Adipocyte (in vitro differentiated cells): ENCODE measurements around the gene GPR155.
A peak's percentile ranks its signal among the peaks of the same experiment; 100 is the strongest.
"Not testable (repeated sequence)": the region's sequence is repeated elsewhere in the genome, so short reads cannot be mapped to it uniquely, and the experiment has no call there.

Experiments
- DNase-seq: peaks from one replicate; pipeline ENCODE4 v3.0.0-alpha.2; 2015; ENCODE audit warnings: low read depth
- H3K27me3 ChIP-seq: replicated peaks from 2 replicates; pipeline ENCODE4 v1.7.0; 2013; ENCODE audit warnings: mild to moderate bottlenecking, low read length, moderate library complexity; ENCODE audit not compliant: control insufficient read depth, insufficient read depth
- H3K36me3 ChIP-seq: 2 replicates; pipeline ENCODE4 v1.7.0; 2013; ENCODE audit warnings: low read length, mild to moderate bottlenecking, moderate library complexity; ENCODE audit not compliant: control insufficient read depth, insufficient read depth, severe bottlenecking
- H3K4me1 ChIP-seq: 2 replicates; pipeline ENCODE4 v1.7.0; 2013; ENCODE audit warnings: mild to moderate bottlenecking, low read length, moderate library complexity; ENCODE audit not compliant: control insufficient read depth, insufficient read depth
- H3K4me3 ChIP-seq: 2 replicates; pipeline ENCODE4 v1.7.0; 2013; ENCODE audit warnings: mild to moderate bottlenecking, low read length, moderate library complexity
- H3K9ac ChIP-seq: 2 replicates; pipeline ENCODE4 v1.7.0; 2013; ENCODE audit warnings: mild to moderate bottlenecking, low read length, moderate library complexity
- H3K9me3 ChIP-seq: 2 replicates; pipeline ENCODE4 v1.7.0; 2013; ENCODE audit warnings: mild to moderate bottlenecking, low read length, moderate library complexity; ENCODE audit not compliant: control insufficient read depth

Gene GPR155

DNA sequence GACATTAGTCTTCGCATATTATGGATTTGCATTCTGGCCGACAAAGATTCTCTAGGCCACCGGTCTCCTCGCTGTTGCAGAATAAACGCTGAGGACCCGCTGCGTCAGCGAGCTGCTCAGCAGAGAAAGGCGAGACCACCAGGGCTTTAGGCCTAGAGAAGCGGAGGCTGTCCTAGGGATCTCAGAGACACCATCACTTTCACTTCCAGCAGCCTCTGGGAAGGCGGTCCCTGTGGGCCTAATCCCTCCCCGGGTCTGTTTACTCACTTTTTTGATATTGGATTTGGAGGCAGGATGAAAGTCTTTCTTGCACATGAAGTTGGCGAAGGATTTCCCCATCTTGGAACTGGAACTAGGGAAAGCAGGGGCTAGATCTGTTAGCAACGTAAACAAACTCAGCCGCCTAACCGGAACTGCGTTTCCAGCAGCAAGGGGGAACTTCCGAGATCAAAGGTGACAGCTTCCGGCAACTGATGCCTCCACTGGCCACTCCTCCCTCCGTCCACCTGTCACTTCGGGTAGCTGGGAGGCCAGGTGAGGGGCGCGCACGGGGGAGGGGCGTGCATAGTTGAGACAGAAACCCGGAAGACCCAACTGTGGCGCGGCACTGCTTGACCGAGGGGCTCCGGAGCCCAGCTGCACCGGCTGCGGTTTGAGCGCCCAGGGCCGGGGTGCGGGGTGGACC lies 91.4 kb downstream of the GPR155 start, which contains the start of gene SCRN3:
TSS of gene SCRN3 (plus strand) at position 447 of the 685 bp plus-strand sequence. CDS start 2,554 bp downstream, outside the sequence.
- no peaks in the 10 kb centered on the region for H3K9me3 ChIP-seq
- DNase-seq: peak; percentile 86
- H3K27me3 ChIP-seq: no peaks in the 10 kb centered on the region
- peak within 1 kb of the TSS; percentile 99 for H3K4me3 ChIP-seq
- H3K9ac ChIP-seq: peak within 1 kb of the TSS; percentile 95
- peaks cover 2% of the 10 kb centered on the region for H3K36me3 ChIP-seq
- peaks cover 31% of the 10 kb centered on the region for H3K4me1 ChIP-seq

DNA sequence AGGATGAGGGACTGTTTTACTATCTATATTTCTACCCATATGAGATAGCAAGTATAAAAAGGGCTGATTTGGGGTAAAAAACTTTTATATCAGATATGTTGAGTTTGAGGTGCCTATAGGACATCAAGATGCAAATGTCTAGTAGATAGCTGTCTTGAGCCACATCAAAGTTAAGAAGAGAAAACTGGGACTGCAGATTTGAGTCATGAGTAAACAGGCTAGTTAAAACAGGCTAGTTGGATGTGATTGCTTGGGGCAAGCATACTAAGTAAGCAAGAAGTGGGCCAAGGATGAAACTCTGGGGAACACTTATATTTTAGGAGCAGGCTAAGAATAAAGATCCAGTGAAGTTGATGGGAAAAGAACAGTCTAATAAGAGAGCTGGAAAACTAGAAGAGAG lies 94.1 kb downstream of the GPR155 start:
- Histone ChIP-seq H3K9me3 (no peaks in the 10 kb centered on the region), H3K4me3 (no peak overlapping the region), H3K9ac (no peak overlapping the region), H3K27me3 (no peaks in the 10 kb centered on the region), H3K4me1 (peaks cover 31% of the 10 kb centered on the region), H3K36me3 (peaks cover 15% of the 10 kb centered on the region)
- peak; percentile 2 for DNase-seq

DNA sequence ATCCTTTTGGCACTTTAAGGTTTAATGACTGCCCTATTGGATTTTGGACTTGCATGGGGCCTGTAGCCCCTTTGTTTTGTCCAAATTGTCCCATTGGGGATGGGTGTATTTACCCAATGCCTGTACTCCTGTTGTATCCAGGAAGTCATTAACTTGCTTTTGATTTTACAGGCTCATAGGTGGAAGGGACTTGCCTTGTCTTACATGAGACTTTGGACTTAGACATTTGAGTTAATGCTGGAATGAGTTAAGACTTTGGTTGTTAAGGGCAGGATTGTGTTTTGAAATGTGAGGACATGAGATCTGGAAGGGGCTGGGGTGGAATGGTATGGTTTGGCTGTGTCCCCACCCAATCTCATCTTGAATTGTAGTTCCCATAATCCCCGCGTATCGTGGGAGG lies 96.5 kb downstream of the GPR155 start:
- DNase-seq, H3K9me3 ChIP-seq, H3K27me3 ChIP-seq, H3K9ac ChIP-seq, H3K4me3 ChIP-seq: not testable (repeated sequence)
- peaks cover 38% of the 10 kb centered on the region for H3K36me3 ChIP-seq
- H3K4me1 ChIP-seq: peaks cover 27% of the 10 kb centered on the region

DNA sequence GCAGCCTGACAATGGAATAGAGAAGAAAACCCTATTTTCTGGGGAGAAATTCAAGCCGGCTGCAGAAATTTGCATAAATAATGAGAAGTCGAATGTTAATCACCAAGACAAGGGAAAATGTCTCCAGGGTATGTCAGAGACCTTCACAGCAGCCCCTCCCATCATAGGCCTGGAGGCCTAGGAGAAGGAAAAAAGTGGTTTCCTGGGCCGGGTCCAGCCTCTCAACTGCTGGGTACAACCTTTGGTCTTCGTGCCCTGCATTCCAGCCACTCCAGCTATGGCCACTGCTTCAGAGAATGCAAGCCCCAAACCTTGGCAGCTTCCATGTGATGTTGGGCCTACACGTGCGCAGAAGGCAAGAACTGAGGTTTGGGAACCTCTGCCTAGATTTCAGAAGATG lies 97.3 kb downstream of the GPR155 start:
- no peak overlapping the region for H3K4me3 ChIP-seq
- no peaks in the 10 kb centered on the region for H3K9me3 ChIP-seq
- H3K36me3 ChIP-seq: peaks cover 46% of the 10 kb centered on the region
- peaks cover 24% of the 10 kb centered on the region for H3K4me1 ChIP-seq
- no peak overlapping the region for H3K9ac ChIP-seq
- DNase-seq: no peak
- H3K27me3 ChIP-seq: no peaks in the 10 kb centered on the region

DNA sequence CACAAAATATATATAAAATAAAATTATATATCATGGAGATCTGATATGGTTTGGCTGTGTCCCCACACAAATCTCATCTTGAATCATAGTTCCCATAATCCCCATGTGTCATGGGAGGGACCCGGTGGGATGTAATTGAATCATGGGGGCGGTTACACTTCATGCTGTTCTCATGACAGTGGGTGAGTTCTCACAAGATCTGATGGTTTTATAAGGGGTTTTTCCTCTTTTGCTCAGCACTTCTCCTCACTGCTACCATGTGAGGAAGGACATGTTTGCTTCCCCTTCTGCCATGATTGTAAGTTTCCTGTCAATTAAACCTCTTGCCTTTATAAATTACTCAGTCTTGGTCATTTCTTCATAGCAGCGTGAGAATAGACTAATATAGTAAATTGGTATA lies 98.1 kb downstream of the GPR155 start:
- not testable (repeated sequence) for DNase-seq, H3K9me3 ChIP-seq, H3K27me3 ChIP-seq, H3K4me3 ChIP-seq, H3K9ac ChIP-seq
- Histone ChIP-seq H3K4me1 (peaks cover 15% of the 10 kb centered on the region), H3K36me3 (peaks cover 50% of the 10 kb centered on the region)

DNA sequence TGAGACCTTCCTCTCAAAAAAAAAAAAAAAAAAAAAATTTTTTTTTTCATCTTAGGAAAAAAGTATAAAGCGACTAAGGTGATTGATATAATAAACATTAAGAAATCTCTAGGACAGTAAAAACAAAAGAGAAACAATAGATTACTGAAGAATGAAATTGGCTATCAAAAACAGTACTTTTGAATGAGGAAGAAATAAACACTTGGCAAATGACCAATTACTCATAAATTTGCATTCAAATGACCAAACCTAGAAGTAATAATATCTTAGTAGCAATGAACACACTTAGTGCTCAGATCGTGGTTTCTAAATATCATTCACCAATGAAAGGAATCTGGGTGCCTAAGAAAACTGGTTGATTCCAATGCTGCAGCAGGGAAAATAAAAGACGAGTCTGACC lies 101.6 kb downstream of the GPR155 start:
- no peak overlapping the region for H3K9ac ChIP-seq
- DNase-seq: no peak
- no peaks in the 10 kb centered on the region for H3K9me3 ChIP-seq
- no peaks in the 10 kb centered on the region for H3K27me3 ChIP-seq
- H3K4me1 ChIP-seq: no peaks in the 10 kb centered on the region
- no peak overlapping the region for H3K4me3 ChIP-seq
- H3K36me3 ChIP-seq: peaks cover 67% of the 10 kb centered on the region

DNA sequence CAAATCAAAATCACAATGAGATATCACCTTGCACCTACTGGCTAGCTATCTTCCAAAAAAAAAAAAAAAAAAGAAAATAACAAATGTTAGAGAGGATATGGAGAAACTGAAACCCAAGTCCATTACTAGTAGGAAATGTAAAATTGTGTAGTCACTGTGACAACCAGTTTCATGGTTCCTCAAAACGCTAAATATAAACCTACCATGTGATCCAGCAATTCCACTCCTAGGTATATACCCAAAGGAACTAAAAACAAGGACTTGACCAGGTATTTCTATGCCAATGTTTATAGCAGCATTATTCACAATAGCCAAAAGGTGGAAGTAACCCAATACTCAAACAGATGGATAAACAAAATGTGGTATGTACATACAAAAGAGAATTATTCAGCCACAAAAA lies 103.0 kb downstream of the GPR155 start:
- Histone ChIP-seq H3K9ac (no peak overlapping the region), H3K27me3 (no peaks in the 10 kb centered on the region), H3K4me1 (no peaks in the 10 kb centered on the region), H3K4me3 (no peak overlapping the region), H3K9me3 (no peaks in the 10 kb centered on the region), H3K36me3 (peaks cover 71% of the 10 kb centered on the region)
- no peak for DNase-seq
